ENCODE data around the gene OLFM2. TPM values are rescaled to one million over a fixed set of nuclear protein-coding genes. Genes with fewer than 3 reads are reported as not detected.

Gene OLFM2
- total RNA-seq: 2.5 and 3.0 TPM in 2 replicates

DNA sequence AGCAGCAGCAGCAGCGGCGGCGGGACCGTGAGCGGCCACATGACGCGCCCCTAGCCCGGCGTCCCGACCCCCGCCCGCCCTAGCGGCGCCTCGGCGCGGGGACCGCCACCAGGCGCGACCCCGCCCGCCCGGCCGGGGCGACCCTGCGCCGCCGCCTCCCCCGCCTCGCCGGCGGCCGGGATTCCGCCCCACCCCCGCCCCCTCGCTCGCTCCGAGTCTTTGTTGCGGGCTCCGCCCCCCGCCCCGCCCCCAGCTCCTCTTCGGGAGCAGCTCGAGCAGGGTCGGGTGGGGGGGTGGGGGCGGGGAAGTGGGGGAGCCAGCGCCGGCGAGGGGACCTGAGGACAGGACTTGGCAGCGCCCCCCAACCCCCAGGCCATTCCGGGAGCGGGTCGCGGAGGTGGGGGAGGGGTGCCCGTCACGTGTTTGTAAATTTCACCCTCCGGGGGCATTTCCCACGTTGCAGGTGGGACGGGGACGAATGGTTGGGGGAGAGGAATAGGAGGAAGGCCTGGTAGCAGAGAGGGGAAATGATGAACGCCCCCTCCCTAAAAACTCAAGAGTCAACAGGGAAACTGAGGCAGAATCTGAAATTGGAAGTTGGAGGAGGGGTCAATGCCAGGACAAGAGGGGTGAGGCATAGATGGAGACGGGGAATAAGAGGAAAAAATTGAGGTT lies at the start of gene OLFM2:
OLFM2 (minus strand) TSS at position 190 of the 675 bp plus-strand sequence; CDS start at position 41, 149 bp downstream.

DNA sequence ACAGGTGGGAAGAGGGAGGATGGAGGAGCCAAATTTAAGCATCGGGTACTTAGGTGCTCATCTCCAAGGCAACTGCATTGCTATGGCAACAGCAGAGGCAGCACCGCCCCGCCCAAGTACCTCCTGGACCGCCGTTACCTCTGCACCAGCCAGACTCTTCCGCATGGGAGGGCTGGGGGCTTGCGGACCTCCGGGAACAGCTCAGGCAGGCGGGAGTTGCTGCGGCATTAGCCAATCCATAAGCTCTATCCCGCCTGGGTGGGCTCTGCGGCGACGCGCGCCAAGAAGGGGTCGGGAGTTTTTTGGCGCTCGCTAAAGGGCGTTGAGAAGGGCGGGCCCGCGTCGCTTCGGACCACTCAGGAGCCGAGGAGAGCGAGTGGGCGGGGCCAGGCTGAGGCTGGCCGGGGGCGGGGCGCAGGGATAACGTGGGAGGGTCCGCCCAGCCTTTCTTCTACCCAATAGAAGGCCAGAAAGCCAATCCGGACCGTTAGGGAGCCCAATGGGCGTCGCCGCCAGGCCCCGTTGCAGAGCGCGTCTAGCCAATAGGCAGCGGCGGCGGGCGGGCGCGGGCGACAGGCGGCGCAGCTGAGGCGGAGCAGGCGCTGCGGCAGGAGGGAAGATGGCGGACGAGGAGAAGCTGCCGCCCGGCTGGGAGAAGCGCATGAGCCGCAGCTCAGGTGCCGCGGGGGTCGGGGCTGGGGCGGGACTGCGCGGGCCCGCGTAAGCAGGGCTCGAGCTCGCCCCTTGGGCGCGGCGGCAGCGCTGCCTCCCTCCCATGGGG lies 101.4 kb downstream of the OLFM2 start, which contains the start of gene PIN1:
PIN1 (plus strand) TSS at position 593 of the 781 bp plus-strand sequence; CDS start at position 620, 27 bp downstream.

DNA sequence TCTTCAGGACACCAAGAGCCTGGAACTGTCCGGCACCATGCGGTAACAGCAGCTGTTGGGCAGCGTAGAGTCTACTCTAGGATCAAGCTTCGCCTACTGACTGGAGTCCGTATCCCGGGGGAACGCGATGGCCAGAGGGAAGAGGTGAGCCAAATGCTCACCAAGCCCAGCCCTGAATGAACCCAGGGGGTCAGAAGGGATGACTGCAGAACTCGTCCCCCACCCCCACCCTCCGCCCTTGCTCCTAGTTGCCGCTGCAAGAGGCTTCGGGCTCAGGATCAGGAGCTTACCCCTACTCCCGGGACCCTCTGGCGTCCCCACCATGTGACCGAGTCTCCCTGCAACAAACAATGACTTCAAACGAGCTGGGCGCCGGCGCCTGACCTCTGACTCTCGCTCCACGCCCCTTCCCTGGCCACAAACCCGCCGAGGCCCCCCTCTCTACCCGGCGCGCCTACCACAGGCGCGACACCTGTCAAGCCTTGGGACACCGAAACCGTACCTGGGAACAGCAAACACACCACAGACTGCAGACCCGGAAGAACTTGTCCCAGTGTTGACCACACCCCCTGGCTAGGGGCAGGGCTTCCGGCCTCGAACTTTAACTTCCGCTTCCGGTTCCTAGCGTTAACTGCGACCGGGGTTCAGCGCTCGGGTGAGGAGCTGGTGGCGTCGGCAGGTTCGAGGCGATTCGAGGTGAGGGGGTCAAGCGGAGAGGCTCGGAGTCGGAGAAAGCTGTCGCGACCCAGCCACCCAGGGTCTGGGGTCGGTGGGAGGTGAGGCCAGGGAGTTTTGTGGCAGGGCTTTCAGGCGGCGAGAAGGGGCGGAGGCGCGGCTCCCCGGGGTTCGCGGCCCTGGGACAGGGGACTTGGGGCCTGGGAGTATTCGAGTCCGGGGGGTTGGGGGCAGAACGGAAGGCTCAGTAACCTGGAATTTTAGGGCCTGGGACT lies 108.8 kb downstream of the OLFM2 start, which contains the start of gene UBL5:
UBL5 (plus strand) TSS at position 630 of the 950 bp plus-strand sequence. CDS start 420 bp downstream, outside the sequence.

DNA sequence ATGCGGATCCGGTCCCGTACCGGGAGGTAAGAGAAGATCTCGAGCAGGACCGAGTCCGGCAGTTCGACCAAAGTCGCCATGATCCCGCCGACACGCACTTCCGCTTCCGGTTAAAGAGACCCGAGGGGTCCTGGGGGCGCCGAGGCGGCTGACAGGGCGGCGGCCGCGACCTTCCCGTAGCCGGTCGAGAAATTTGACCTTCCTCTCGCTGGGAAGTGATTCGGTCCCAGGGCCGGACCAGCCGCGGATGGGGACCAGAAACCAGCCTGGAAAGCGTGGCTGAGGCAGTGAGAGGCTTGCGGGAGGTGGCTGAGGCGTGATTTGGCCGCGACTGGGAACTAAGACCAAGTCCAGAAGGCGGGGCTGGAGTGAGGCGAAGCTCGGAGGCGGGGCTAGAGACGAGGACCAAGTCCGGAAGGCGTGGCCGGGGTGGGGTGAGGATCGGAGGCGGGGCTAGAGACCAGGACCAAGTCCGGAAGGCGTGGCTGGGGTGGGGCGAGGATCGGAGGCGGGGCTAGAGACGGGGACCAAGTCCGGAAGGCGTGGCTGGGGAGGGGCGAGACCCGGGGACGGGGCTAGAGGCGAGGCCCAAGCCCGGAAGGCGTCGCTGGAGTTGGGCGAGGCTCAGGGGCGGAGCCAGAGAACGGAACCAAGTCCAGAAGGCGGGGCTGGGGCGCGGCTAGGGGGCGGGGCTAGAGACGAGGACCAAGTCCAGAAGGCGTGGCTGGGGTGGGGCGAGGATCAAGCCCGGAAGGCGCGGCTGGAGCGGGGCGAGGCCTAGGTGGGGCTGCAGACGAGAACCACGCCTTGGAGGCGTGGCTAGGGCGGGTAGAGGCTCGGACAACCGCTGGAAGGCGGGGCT lies 117.3 kb downstream of the OLFM2 start, which contains the start of gene FBXL12:
FBXL12 (minus strand) TSS at position 346 of the 862 bp plus-strand sequence; CDS start at position 80, 266 bp downstream.

Other genes with a start within 250 kb of the OLFM2 start
- gene ZNF846, start 167.8 kb downstream of the OLFM2 start, total RNA-seq: 12.5 and 13.7 TPM in 2 replicates
- 17.8 and 19.4 TPM in 2 replicates for gene FBXL12, start 117.4 kb downstream of the OLFM2 start, total RNA-seq
- gene UBL5, start 108.6 kb downstream of the OLFM2 start, total RNA-seq: 117 and 361 TPM in 2 replicates
- 78.4 and 92.5 TPM in 2 replicates for gene PIN1, start 101.2 kb downstream of the OLFM2 start, total RNA-seq
- gene COL5A3, start 74.0 kb upstream of the OLFM2 start, total RNA-seq: 0.59 and 1.1 TPM in 2 replicates
- gene RDH8, start 77.0 kb upstream of the OLFM2 start, total RNA-seq: not detected in 2 replicates
- gene SHFL, start 149.8 kb upstream of the OLFM2 start, total RNA-seq: 22.3 and 23.3 TPM in 2 replicates
- 0.32 and 0.89 TPM in 2 replicates for gene ANGPTL6, start 166.2 kb upstream of the OLFM2 start, total RNA-seq
- 35.9 and 41.0 TPM in 2 replicates for gene PPAN, start 169.8 kb upstream of the OLFM2 start, total RNA-seq
- gene P2RY11, start 175.2 kb upstream of the OLFM2 start, total RNA-seq: 3.3 and 5.5 TPM in 2 replicates
- gene EIF3G, start 183.4 kb upstream of the OLFM2 start, total RNA-seq: 246 and 306 TPM in 2 replicates